NB4 (cell line): Measurements from ENCODE around the gene TRIM2.

Source experiments
- DNase-seq: peaks from one replicate; pipeline ENCODE4 v3.0.0; 2010; ENCODE audit warnings: low read depth
- H3K4me3 ChIP-seq: one replicate; pipeline ENCODE4 v1.5.1; 2011; ENCODE audit warnings: mild to moderate bottlenecking, low read depth, low read length, moderate library complexity
- CTCF ChIP-seq: IDR thresholded peaks from one replicate; pipeline ENCODE4 v1.5.1; 2012; ENCODE audit warnings: low read depth, low read length
- MAX ChIP-seq: IDR thresholded peaks from 2 replicates; pipeline ENCODE4 v1.6.1; 2011; ENCODE audit warnings: low read depth, low read length
- MYC ChIP-seq: IDR thresholded peaks from 2 replicates; pipeline ENCODE4 v1.6.1; 2011; ENCODE audit warnings: low read depth, low read length
- POLR2A ChIP-seq: IDR thresholded peaks from 2 replicates; pipeline ENCODE4 v1.6.1; 2011; ENCODE audit warnings: mild to moderate bottlenecking; ENCODE audit not compliant: insufficient read length; ENCODE audit errors: extremely low read depth

TRIM2 gene

GRCh38 chr4:153348006-153348405, 143.8 kb downstream of the TRIM2 start:
- TF ChIP-seq MYC, result no peak
- TF ChIP-seq CTCF, result no peak
- TF ChIP-seq POLR2A, result no peak
- no peak for TF ChIP-seq MAX
- DNase-seq, result no peak
- H3K4me3 ChIP-seq, result no peak overlapping the region

- TF ChIP-seq CTCF, result no peak
- no peak for TF ChIP-seq MAX
- TF ChIP-seq POLR2A, result no peak
- no peak for TF ChIP-seq MYC
- H3K4me3 ChIP-seq, result no peak overlapping the region
- DNase-seq, result no peak
Measured at GRCh38 chr4:153349206-153349805, 145.1 kb downstream of the TRIM2 start.

GRCh38 chr4:153362184-153362583, 157.9 kb downstream of the TRIM2 start:
- TF ChIP-seq MYC, result no peak
- no peak for TF ChIP-seq MAX
- no peak for TF ChIP-seq POLR2A
- no peak for TF ChIP-seq CTCF
- no peak for DNase-seq
- H3K4me3 ChIP-seq, result no peak overlapping the region

GRCh38 chr4:153364061-153364460, 159.8 kb downstream of the TRIM2 start:
- DNase-seq, result no peak
- no peak overlapping the region for H3K4me3 ChIP-seq
- TF ChIP-seq CTCF, result no peak
- TF ChIP-seq MAX, result no peak
- no peak for TF ChIP-seq POLR2A
- no peak for TF ChIP-seq MYC

GRCh38 chr4:153365003-153365402, 160.8 kb downstream of the TRIM2 start:
- no peak overlapping the region for H3K4me3 ChIP-seq
- TF ChIP-seq MAX (no peak), POLR2A (no peak), CTCF (no peak), MYC (no peak)
- DNase-seq, result no peak

- DNase-seq, result no peak
- no peak overlapping the region for H3K4me3 ChIP-seq
- TF ChIP-seq MAX (no peak), POLR2A (no peak), CTCF (no peak), MYC (no peak)
Measured at GRCh38 chr4:153366486-153366885, 162.2 kb downstream of the TRIM2 start.
